ENCODE data around the gene PARP12. TPM values are rescaled to one million over a fixed set of nuclear protein-coding genes. Genes with fewer than 3 reads are reported as not detected.

Gene PARP12
- total RNA-seq, 1 donor from 2014 or later = 41.8 TPM

- ATAC-seq (peak; percentile 56), DNase-seq (ENCODE audit: low spot score) (peak; percentile 69)
- intact Hi-C loops (cut with DNase I) = loop anchor here (1.0 kb wide), 1 partner anchor 10 kb away; no protein-coding TSS in a partner anchor
Measured at GRCh38 chr7:140060788-140061606, 1.8 kb downstream of the PARP12 start.

GRCh38 chr7:140060243-140060630 lies 2.5 kb downstream of the PARP12 start:
- no peak for ATAC-seq
- intact Hi-C loops (cut with DNase I) = loop anchor here (1.0 kb wide), 1 partner anchor 11 kb away; no protein-coding TSS in a partner anchor

GRCh38 chr7:140059273-140060242 lies 3.2 kb downstream of the PARP12 start:
- intact Hi-C loops (cut with DNase I) = loop anchor here (1.0 kb wide), 1 partner anchor 12 kb away; no protein-coding TSS in a partner anchor
- ATAC-seq = no peak

More at GRCh38 chr7:140060243-140060630, 2.5 kb downstream of the PARP12 start:
- DNase-seq (ENCODE audit: low spot score) = no peak

GRCh38 chr7:140058517-140058916 lies 4.2 kb downstream of the PARP12 start:
- DNase-seq (ENCODE audit: low spot score) (no peak), ATAC-seq (no peak)
- intact Hi-C loops (cut with DNase I) = no loop called here

More at GRCh38 chr7:140059273-140060242, 3.2 kb downstream of the PARP12 start:
- DNase-seq (ENCODE audit: low spot score) = no peak

- ATAC-seq (no peak), DNase-seq (ENCODE audit: low spot score) (no peak)
- intact Hi-C loops (cut with DNase I) = no loop called here
Measured at GRCh38 chr7:140057143-140057535, 5.6 kb downstream of the PARP12 start.

GRCh38 chr7:140056431-140057142 lies 6.2 kb downstream of the PARP12 start:
- ATAC-seq (no peak), DNase-seq (ENCODE audit: low spot score) (no peak)
- intact Hi-C loops (cut with DNase I) = no loop called here

GRCh38 chr7:140055833-140056232 lies 6.9 kb downstream of the PARP12 start:
- DNase-seq (ENCODE audit: low spot score) (no peak), ATAC-seq (no peak)
- intact Hi-C loops (cut with DNase I) = no loop called here

- intact Hi-C loops (cut with DNase I) = no loop called here
- DNase-seq (ENCODE audit: low spot score) = no peak
- no peak for ATAC-seq
Measured at GRCh38 chr7:140054751-140055150, 8.0 kb downstream of the PARP12 start.

- DNase-seq (ENCODE audit: low spot score) (no peak), ATAC-seq (no peak)
- intact Hi-C loops (cut with DNase I) = no loop called here
Measured at GRCh38 chr7:140053812-140054539, 8.8 kb downstream of the PARP12 start.

GRCh38 chr7:140051820-140052219 lies 10.9 kb downstream of the PARP12 start:
- intact Hi-C loops (cut with DNase I) = no loop called here
- DNase-seq (ENCODE audit: low spot score) (no peak), ATAC-seq (no peak)

GRCh38 chr7:140050100-140050499 lies 12.7 kb downstream of the PARP12 start:
- DNase-seq (ENCODE audit: low spot score) (no peak), ATAC-seq (no peak)
- intact Hi-C loops (cut with DNase I) = no loop called here

GRCh38 chr7:140049339-140050024 lies 13.3 kb downstream of the PARP12 start:
- DNase-seq (ENCODE audit: low spot score) (no peak), ATAC-seq (no peak)
- intact Hi-C loops (cut with DNase I) = no loop called here

GRCh38 chr7:140048989-140049338 lies 13.8 kb downstream of the PARP12 start:
- ATAC-seq = no peak
- no peak for DNase-seq (ENCODE audit: low spot score)
- intact Hi-C loops (cut with DNase I) = no loop called here

GRCh38 chr7:140048138-140048537 lies 14.6 kb downstream of the PARP12 start:
- intact Hi-C loops (cut with DNase I) = no loop called here
- no peak for ATAC-seq
- DNase-seq (ENCODE audit: low spot score) = no peak

- no peak for DNase-seq (ENCODE audit: low spot score)
- intact Hi-C loops (cut with DNase I) = no loop called here
- no peak for ATAC-seq
Measured at GRCh38 chr7:140047197-140047596, 15.6 kb downstream of the PARP12 start.

GRCh38 chr7:140045697-140046096 lies 17.1 kb downstream of the PARP12 start:
- DNase-seq (ENCODE audit: low spot score) (no peak), ATAC-seq (no peak)
- intact Hi-C loops (cut with DNase I) = no loop called here

GRCh38 chr7:140044251-140044650 lies 18.5 kb downstream of the PARP12 start:
- ATAC-seq (no peak), DNase-seq (ENCODE audit: low spot score) (no peak)
- intact Hi-C loops (cut with DNase I) = no loop called here

GRCh38 chr7:140042386-140042670 lies 20.4 kb downstream of the PARP12 start:
- ATAC-seq = no peak
- no peak for DNase-seq (ENCODE audit: low spot score)
- intact Hi-C loops (cut with DNase I) = no loop called here
